Measurements from ENCODE around the gene ABCB6.

GRCh38 chr2:219210886-219211362 lies 7.8 kb downstream of the ABCB6 start:
- TF ChIP-seq, protein P1, sequence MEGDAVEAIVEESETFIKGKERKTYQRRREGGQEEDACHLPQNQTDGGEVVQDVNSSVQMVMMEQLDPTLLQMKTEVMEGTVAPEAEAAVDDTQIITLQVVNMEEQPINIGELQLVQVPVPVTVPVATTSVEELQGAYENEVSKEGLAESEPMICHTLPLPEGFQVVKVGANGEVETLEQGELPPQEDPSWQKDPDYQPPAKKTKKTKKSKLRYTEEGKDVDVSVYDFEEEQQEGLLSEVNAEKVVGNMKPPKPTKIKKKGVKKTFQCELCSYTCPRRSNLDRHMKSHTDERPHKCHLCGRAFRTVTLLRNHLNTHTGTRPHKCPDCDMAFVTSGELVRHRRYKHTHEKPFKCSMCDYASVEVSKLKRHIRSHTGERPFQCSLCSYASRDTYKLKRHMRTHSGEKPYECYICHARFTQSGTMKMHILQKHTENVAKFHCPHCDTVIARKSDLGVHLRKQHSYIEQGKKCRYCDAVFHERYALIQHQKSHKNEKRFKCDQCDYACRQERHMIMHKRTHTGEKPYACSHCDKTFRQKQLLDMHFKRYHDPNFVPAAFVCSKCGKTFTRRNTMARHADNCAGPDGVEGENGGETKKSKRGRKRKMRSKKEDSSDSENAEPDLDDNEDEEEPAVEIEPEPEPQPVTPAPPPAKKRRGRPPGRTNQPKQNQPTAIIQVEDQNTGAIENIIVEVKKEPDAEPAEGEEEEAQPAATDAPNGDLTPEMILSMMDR (IDR thresholded peaks at IDR 0.05): no peak
- no peak for TF ChIP-seq EP300 (IDR thresholded peaks at IDR 0.05)
- TF ChIP-seq POLR2A (IDR thresholded peaks at IDR 0.05): no peak
- TF ChIP-seq POLR2AphosphoS5 (IDR thresholded peaks at IDR 0.05): no peak
